ENCODE data around the gene DDX5.
"Not testable (repeated sequence)": the region's sequence is repeated elsewhere in the genome, so short reads cannot be mapped to it uniquely, and the experiment has no call there.

GRCh38 chr17:64459818-64460217 lies 46.3 kb downstream of the DDX5 start:
- TF ChIP-seq SIN3A (IDR thresholded peaks at IDR 0.05; ENCODE audit: borderline replicate concordance, insufficient read depth, low read depth, low read length); CTCF (IDR thresholded peaks at IDR 0.05); POLR2AphosphoS5 (IDR thresholded peaks at IDR 0.05; ENCODE audit: low read depth, low read length): not testable (repeated sequence)
